AG10803 (cell line): ENCODE measurements around the gene GRM4.

Source experiments
- DNase-seq: peaks from one replicate; pipeline ENCODE4 v3.0.0; 2010; ENCODE audit warnings: low read depth
- H3K4me3 ChIP-seq: 2 replicates; pipeline ENCODE4 v1.5.1; 2011; ENCODE audit warnings: mild to moderate bottlenecking, low read length, control low read depth
- TF ChIP-seq, protein P1 (sequence below): conservative IDR thresholded peaks from 2 replicates; pipeline ENCODE4 v1.5.1; 2011; ENCODE audit warnings: mild to moderate bottlenecking, low read length, control low read depth, inconsistent platforms

GRM4 gene

DNA sequence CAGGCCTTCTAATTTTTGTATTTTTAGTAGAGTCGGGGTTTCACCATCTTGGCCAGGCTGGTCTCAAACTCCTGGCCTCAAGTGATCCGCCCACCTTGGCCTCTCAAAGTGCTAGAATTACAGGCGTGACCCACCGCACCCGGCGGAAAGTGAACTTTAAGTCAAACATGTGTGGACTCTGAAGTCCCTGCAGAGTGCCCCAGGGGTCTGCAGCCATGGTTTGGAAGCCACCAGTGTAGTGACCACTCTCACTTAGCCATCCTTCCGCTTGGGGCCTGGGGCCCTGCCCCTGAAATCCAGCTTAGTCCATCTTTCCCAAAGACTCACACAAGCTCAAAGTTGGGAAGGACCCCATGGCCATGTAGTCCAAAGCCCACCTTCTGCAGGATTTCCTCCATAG lies 164.5 kb downstream of the GRM4 start:
- DNase-seq: no peak
- H3K4me3 ChIP-seq: no peak overlapping the region
- TF ChIP-seq, protein P1, sequence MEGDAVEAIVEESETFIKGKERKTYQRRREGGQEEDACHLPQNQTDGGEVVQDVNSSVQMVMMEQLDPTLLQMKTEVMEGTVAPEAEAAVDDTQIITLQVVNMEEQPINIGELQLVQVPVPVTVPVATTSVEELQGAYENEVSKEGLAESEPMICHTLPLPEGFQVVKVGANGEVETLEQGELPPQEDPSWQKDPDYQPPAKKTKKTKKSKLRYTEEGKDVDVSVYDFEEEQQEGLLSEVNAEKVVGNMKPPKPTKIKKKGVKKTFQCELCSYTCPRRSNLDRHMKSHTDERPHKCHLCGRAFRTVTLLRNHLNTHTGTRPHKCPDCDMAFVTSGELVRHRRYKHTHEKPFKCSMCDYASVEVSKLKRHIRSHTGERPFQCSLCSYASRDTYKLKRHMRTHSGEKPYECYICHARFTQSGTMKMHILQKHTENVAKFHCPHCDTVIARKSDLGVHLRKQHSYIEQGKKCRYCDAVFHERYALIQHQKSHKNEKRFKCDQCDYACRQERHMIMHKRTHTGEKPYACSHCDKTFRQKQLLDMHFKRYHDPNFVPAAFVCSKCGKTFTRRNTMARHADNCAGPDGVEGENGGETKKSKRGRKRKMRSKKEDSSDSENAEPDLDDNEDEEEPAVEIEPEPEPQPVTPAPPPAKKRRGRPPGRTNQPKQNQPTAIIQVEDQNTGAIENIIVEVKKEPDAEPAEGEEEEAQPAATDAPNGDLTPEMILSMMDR: no peak

- H3K4me3 ChIP-seq: no peak overlapping the region
- DNase-seq: no peak
- TF ChIP-seq, protein P1: no peak
These were observed 165.4 kb downstream of the GRM4 start for GRCh38 chr6:33980176-33981175.

- DNase-seq: no peak
- TF ChIP-seq, protein P1: no peak
These were observed 166.1 kb downstream of the GRM4 start for GRCh38 chr6:33979750-33980149.

GRCh38 chr6:33978412-33979150 lies 167.3 kb downstream of the GRM4 start:
- TF ChIP-seq, protein P1: no peak
- no peak overlapping the region for H3K4me3 ChIP-seq
- DNase-seq: no peak

More at GRCh38 chr6:33979750-33980149, 166.1 kb downstream of the GRM4 start:
- no peak overlapping the region for H3K4me3 ChIP-seq

DNA sequence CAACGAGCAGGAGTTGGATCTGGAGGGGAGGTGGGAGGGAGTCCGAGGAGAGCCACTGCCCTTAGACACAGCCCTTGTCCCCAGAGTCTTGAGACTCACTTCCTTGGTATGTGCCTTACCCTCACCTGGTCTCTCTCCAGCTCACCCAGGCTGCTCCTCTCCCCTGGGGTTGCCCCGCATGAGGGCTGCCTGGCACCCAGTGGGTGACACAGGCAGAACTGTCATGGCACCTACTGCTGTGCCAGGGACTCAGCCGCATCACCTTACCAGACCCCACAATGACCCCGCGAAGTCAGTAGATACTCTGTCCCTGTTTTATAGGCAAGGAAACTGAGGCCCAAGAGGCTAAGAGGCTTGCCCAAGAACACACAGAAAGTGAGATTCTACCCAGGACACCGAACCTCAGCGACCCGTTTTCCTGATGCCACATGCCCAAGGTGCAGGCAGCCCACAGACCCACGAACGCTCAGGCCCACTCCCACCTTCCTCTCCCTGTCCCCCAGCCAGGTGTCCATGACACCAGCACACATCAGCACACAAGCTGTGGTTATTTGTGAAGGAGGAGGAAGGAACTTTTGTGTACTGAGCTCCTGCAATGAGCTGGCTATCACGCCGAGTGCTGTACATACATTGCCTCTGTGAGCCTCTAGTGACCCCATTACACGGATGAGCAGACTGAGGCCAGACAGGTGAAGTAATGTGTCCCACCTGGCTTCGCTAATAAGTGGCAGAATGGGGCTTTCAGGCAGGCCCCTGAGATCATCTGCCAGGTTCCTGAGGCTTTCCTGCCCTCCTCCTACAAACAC lies 168.1 kb downstream of the GRM4 start:
- DNase-seq: no peak
- TF ChIP-seq, protein P1: no peak
- no peak overlapping the region for H3K4me3 ChIP-seq

DNA sequence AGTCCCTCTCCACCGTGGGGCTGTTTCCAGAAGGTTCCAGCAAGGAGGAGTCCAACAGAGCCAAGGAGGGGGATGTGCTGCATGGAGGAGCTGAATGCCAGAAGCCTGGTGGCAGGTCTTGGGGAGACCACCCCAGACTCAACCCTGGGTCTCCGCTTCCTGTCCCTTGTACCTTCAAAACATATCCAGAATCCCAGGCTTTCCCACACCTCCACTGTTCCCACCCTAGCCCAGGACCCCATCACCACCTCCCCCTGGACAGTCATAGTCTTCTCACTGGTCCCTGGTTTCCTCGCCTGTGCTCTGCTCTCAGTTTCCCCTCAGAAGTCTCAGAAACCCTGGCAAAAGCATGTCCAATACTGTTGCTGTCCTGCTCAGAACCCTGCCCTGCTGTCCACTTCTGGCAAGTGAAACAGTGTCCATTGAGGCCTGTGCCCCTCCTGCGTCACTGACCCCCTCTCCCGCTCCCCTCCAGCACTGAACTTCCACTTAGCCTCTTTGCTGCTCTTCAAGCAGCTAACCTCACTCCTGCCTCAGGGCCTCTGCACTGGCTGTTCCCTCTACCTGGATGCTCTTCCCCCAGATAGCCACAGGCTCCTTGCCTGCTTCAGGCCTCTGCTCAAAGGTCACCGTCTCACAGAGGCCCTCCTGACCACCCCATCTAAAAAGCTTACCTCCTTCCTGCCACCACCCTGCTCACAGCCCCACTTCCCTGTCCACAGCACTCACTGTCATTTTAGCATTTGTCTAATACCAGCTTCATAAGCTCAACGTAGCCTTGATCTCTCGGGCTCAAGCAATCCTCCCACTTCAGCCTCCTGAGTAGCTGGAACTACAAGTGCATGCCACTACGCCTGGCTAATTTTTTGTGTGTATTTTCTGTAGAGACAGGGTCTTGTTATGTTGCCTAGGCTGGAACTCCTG lies 169.2 kb downstream of the GRM4 start:
- no peak overlapping the region for H3K4me3 ChIP-seq
- no peak for DNase-seq
- TF ChIP-seq, protein P1: no peak
